Measurements from ENCODE around the gene FAM185A.
"Not testable (repeated sequence)": the region's sequence is repeated elsewhere in the genome, so short reads cannot be mapped to it uniquely, and the experiment has no call there.

Gene FAM185A

DNA sequence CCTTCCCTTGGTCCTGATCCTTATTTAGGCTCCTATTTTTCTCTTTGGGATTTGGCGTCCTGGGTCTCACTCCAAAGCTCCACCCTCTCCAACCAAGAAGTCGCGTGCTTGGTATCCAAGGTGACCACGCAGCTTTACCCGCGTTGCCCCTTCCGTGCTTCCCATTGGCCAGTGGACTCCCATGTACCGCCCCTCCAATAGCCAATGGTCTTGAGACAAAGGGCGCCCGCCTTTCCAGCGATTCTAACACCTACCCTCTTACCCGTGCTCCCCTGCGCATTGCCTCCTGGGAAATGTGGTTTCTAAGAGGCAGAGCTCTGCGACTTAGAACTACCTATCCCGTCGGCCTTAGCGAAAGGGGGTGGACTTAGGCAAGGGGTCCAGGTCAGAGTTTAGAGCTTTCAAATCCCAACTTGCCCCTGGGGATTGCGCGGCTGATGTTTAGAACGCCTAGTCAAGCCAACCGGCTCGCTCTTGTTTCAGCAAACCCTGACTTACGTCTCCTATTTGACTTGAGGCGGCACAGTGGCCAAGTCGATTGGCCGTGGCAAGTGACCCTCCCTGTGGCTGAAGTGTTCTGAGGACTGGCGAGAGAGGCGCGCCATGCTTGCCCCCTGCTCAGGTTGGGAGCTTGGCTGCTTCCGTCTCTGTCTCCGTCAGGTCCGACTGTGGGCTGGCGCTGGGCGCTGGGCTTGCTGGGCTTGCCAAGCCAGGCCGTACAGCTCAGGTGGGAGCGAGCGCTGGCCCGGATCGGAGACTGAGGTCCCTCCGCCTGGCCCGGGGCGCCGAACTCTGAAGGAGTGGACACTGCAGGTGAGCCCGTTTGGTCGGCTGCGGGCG is at the start of gene FAM185A:
Gene FAM185A, plus strand, starts transcription at position 395 of the 840 bp plus-strand sequence. Its CDS starts 209 bp downstream, at position 604.
- in situ Hi-C loops (cut with MboI; ENCODE audit: low sequenced_read_pairs): not testable (repeated sequence)

- in situ Hi-C loops (cut with MboI; ENCODE audit: low sequenced_read_pairs): not testable (repeated sequence)
Measured at GRCh38 chr7:102713011-102713690, 35.6 kb upstream of the FAM185A start.

GRCh38 chr7:102713691-102714080 is 35.1 kb upstream of the FAM185A start:
- in situ Hi-C loops (cut with MboI; ENCODE audit: low sequenced_read_pairs): not testable (repeated sequence)

- in situ Hi-C loops (cut with MboI; ENCODE audit: low sequenced_read_pairs): not testable (repeated sequence)
Measured at GRCh38 chr7:102714774-102715522, 33.9 kb upstream of the FAM185A start.

DNA sequence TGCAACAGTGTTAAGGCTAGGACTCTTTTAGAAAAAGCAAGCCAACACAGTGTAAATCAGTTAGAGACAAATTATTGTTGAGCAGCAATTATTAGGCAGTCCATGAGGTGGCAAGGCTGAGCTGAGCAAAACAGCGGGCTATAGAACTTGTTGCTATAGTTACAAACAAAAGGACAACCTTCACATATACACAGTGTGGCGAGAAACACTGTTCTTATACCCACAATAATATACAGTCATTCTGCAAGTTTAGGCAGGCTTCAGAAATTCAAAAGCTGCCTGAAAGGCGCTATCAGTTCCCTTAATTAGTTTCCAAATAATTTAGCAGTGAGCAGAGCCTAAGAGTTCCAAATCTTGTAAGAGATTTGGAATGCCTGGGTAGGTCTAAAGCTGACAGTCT is 33.1 kb upstream of the FAM185A start:
- in situ Hi-C loops (cut with MboI; ENCODE audit: low sequenced_read_pairs): not testable (repeated sequence)

DNA sequence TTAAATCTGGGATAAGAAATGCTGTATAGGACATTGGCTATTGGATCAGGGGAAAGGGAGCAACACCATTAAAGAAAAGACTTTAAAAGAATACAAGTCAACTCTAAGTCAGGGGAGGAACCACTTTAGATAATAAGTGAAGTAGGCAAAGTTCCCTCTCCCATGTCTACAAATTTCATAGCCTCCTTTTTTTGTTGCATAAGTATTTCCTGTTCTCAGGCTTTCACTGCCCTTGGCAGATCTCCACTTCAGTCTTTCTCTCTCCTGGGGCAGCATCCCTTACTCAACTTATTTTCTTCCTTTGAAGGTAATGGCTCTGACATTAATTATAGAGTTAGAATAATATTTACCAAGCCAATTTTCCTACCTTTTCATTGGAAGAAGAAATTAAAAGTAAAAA is 30.3 kb upstream of the FAM185A start:
- in situ Hi-C loops (cut with MboI; ENCODE audit: low sequenced_read_pairs): not testable (repeated sequence)

DNA sequence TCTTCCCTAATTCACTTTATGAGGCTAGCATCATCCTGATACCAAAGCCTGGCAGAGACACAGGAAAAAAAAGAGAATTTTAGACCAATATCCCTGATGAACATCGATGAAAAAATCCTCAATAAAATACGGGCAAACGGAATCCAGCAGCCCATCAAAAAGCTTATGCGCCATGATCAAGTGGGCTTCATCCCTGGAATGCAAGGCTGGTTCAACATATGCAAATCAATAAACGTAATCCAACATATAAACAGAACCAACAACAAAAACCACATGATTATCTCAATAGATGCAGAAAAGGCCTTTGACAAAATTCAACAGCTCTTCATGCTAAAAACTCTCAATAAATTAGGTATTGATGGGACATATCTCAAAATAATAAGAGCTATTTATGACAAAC is 22.6 kb upstream of the FAM185A start:
- in situ Hi-C loops (cut with MboI; ENCODE audit: low sequenced_read_pairs): not testable (repeated sequence)

- in situ Hi-C loops (cut with MboI; ENCODE audit: low sequenced_read_pairs): not testable (repeated sequence)
Measured at GRCh38 chr7:102729670-102730069, 19.1 kb upstream of the FAM185A start.

- in situ Hi-C loops (cut with MboI; ENCODE audit: low sequenced_read_pairs): not testable (repeated sequence)
Measured at GRCh38 chr7:102730431-102730830, 18.4 kb upstream of the FAM185A start.

- in situ Hi-C loops (cut with MboI; ENCODE audit: low sequenced_read_pairs): not testable (repeated sequence)
Measured at GRCh38 chr7:102742002-102742771, 6.6 kb upstream of the FAM185A start.

GRCh38 chr7:102743861-102744260 is 4.9 kb upstream of the FAM185A start:
- in situ Hi-C loops (cut with MboI; ENCODE audit: low sequenced_read_pairs): not testable (repeated sequence)

- in situ Hi-C loops (cut with MboI; ENCODE audit: low sequenced_read_pairs): not testable (repeated sequence)
Measured at GRCh38 chr7:102745494-102746288, 3.1 kb upstream of the FAM185A start.

DNA sequence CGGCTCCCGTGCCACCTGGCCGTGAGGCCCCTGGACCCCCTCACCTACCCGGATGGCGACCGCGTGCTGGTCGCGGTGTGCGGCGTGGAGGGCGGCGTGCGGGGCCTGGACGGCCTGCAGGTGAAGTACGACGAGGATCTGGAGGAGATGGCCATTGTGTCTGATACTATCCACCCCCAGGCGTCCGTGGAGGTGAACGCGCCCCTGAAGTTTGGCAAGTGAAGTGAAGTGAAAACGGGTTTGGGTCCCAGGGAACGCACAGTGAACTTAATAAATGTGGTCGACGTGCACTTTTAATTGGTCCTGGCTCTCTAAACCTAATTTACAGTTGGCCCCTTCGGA is 617 bp downstream of the FAM185A start:
- in situ Hi-C loops (cut with MboI; ENCODE audit: low sequenced_read_pairs): not testable (repeated sequence)

- in situ Hi-C loops (cut with MboI; ENCODE audit: low sequenced_read_pairs): loop anchor here (25.0 kb wide), 1 partner anchor 304 kb away; the partner anchor contains the start of gene FBXL13
Measured at GRCh38 chr7:102758227-102758626, 9.4 kb downstream of the FAM185A start.

DNA sequence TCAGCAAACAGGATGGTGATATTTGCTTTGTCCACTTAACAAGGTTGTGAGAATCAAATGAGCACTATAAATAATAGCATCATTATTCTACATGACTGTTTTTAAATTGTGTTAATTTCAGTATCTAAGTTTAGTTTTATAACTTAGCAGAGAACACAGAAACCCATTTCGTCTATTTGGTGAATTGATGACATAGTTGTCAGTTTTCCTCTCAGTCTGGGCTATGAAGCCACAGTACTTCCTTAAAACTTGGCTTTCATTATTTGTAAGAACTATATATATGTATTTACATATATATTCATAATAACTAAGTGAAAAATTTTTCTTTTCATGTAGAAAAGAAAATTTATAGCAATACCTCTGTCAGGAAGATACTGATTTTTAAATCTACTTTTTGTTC is 11.1 kb downstream of the FAM185A start:
- in situ Hi-C loops (cut with MboI; ENCODE audit: low sequenced_read_pairs): loop anchor here (25.0 kb wide), 1 partner anchor 302 kb away; the partner anchor contains the start of gene FBXL13

DNA sequence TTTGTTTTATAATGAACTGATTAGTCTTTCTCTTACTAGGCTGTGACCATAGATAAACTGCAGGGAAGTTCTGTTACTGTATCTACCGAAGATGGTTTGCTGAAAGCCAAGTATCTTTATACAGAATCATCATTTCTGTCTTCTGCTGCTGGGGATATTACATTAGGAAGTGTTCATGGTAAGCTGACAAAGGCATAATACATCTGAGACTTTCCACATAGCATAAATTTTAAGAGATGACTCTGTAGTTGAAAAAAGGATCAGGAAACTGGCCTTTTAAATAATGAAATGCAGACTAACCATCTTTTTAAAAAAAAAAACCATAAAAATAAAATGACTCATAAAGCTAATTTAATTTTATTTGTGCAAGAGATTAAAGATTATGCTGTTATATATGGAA is 12.4 kb downstream of the FAM185A start:
- in situ Hi-C loops (cut with MboI; ENCODE audit: low sequenced_read_pairs): loop anchor here (25.0 kb wide), 1 partner anchor 301 kb away; the partner anchor contains the start of gene FBXL13

- in situ Hi-C loops (cut with MboI; ENCODE audit: low sequenced_read_pairs): loop anchor here (25.0 kb wide), 1 partner anchor 299 kb away; the partner anchor contains the start of gene FBXL13
Measured at GRCh38 chr7:102763295-102763905, 14.6 kb downstream of the FAM185A start.

- in situ Hi-C loops (cut with MboI; ENCODE audit: low sequenced_read_pairs): loop anchor here (25.0 kb wide), 1 partner anchor 293 kb away; the partner anchor contains the start of gene FBXL13
Measured at GRCh38 chr7:102769657-102770192, 20.9 kb downstream of the FAM185A start.

- in situ Hi-C loops (cut with MboI; ENCODE audit: low sequenced_read_pairs): loop anchor here (25.0 kb wide), 1 partner anchor 292 kb away; the partner anchor contains the start of gene FBXL13
Measured at GRCh38 chr7:102770467-102770866, 21.7 kb downstream of the FAM185A start.

Measured in HL-60/S4 treated with phorbol 12-myristate 13-acetate at 8.2 ng/mL for 4 days and 3 days (cell line).